ENCODE measurements around the gene CTU1. TPM values are rescaled to one million over a fixed set of nuclear protein-coding genes. Genes with fewer than 3 reads are reported as not detected.

CTU1 gene
- polyA plus RNA-seq, 3 donors = 3.0 to 5.1 (median 4.3) TPM

GRCh38 chr19:51136851-51137551 is 28.8 kb upstream of the CTU1 start:
- DNase-seq = no peak

- no peak for DNase-seq
Measured at GRCh38 chr19:51135986-51136762, 28.0 kb upstream of the CTU1 start.

- no peak for DNase-seq
Measured at GRCh38 chr19:51135004-51135403, 26.8 kb upstream of the CTU1 start.

- DNase-seq = no peak
Measured at GRCh38 chr19:51131780-51132680, 23.8 kb upstream of the CTU1 start.

- no peak for DNase-seq
Measured at GRCh38 chr19:51129716-51130115, 21.5 kb upstream of the CTU1 start.

GRCh38 chr19:51128227-51128626 is 20.0 kb upstream of the CTU1 start:
- DNase-seq = no peak

- DNase-seq = no peak
Measured at GRCh38 chr19:51127755-51128154, 19.5 kb upstream of the CTU1 start.

GRCh38 chr19:51127032-51127431 is 18.8 kb upstream of the CTU1 start:
- DNase-seq = no peak

- DNase-seq = no peak
Measured at GRCh38 chr19:51125421-51126075, 17.3 kb upstream of the CTU1 start.

- DNase-seq = no peak
Measured at GRCh38 chr19:51124729-51125128, 16.5 kb upstream of the CTU1 start, which contains the start of gene SIGLEC9. SIGLEC9 (plus strand) TSS chr19:51124906; CDS start chr19:51124975, 69 bp downstream.

- DNase-seq = no peak
Measured at GRCh38 chr19:51124216-51124615, 16.0 kb upstream of the CTU1 start.

GRCh38 chr19:51123802-51124201 is 15.6 kb upstream of the CTU1 start:
- DNase-seq = no peak

GRCh38 chr19:51123381-51123800 is 15.2 kb upstream of the CTU1 start:
- DNase-seq = no peak

GRCh38 chr19:51122112-51122981 is 14.1 kb upstream of the CTU1 start:
- DNase-seq = no peak

GRCh38 chr19:51121257-51121656 is 13.0 kb upstream of the CTU1 start:
- no peak for DNase-seq

- DNase-seq = no peak
Measured at GRCh38 chr19:51120160-51120559, 12.0 kb upstream of the CTU1 start.

- DNase-seq = no peak
Measured at GRCh38 chr19:51119611-51120010, 11.4 kb upstream of the CTU1 start.

- no peak for DNase-seq
Measured at GRCh38 chr19:51119101-51119500, 10.9 kb upstream of the CTU1 start.

GRCh38 chr19:51116736-51117286 is 8.6 kb upstream of the CTU1 start:
- no peak for DNase-seq

- DNase-seq = no peak
Measured at GRCh38 chr19:51114087-51114729, 6.0 kb upstream of the CTU1 start.
